IMR-90 (cell line): ENCODE data around the gene SEMA6C. TPM values are rescaled to one million over a fixed set of nuclear protein-coding genes. Genes with fewer than 3 reads are reported as not detected.

Experiments
- ATAC-seq: fragments of 200-7000 bp; cut with Tn5 transposase; 2 replicates; pipeline ENCODE4 v1.9.1; 2020; ENCODE audit warnings: low read depth, mild to moderate bottlenecking, moderate library complexity
- BruUV-seq: library from RNA; stranded (reverse); fragments of 400-500 nt; replicated peaks from 2 replicates; lab custom pipeline; 2021; lab: Mats Ljungman, UMichigan
- CTCF ChIA-PET: fragments of 300-600 bp; formaldehyde crosslinking; extraction: SDS; loops from one replicate; lab custom pipeline; 2021; ENCODE audit warnings: antibody characterized with exemption; lab: Yijun Ruan, JAX
- POLR2A ChIA-PET: fragments of 300-600 bp; sonication (Branson Sonifier 250); formaldehyde crosslinking; loops from one replicate; lab custom pipeline; 2022; ENCODE audit warnings: antibody characterized with exemption; ENCODE audit not compliant: unreplicated experiment; lab: Charles Lee
- DNase-seq: peaks from one replicate; pipeline ENCODE4 v3.0.0; 2013
- H2AFZ ChIP-seq: replicated peaks from 2 replicates; pipeline ENCODE3; 2013; ENCODE audit warnings: low read length, mild to moderate bottlenecking; ENCODE audit not compliant: poor library complexity
- H2AK5ac ChIP-seq: 2 replicates; pipeline ENCODE4 v1.6.1; 2013; ENCODE audit warnings: low read depth, low read length, inconsistent platforms
- H2AK9ac ChIP-seq: replicated peaks from 2 replicates; pipeline ENCODE3; 2013; ENCODE audit warnings: mild to moderate bottlenecking, low read depth, low read length, moderate library complexity; ENCODE audit not compliant: poor library complexity
- H2BK120ac ChIP-seq: 2 replicates; pipeline ENCODE4 v1.6.1; 2013; ENCODE audit warnings: low read depth, low read length, inconsistent platforms
- H2BK15ac ChIP-seq: 3 replicates; pipeline ENCODE4 v1.6.1; 2013; ENCODE audit warnings: low read depth, low read length, inconsistent platforms
- H2BK20ac ChIP-seq: 2 replicates; pipeline ENCODE4 v1.6.1; 2013; ENCODE audit warnings: low read depth, mild to moderate bottlenecking, inconsistent platforms, low read length, moderate library complexity
- H2BK5ac ChIP-seq: 2 replicates; pipeline ENCODE4 v1.6.1; 2013; ENCODE audit warnings: mild to moderate bottlenecking, low read depth, low read length, inconsistent platforms; ENCODE audit not compliant: poor library complexity, severe bottlenecking
- H3K14ac ChIP-seq: replicated peaks from 2 replicates; pipeline ENCODE4 v1.6.1; 2013; ENCODE audit warnings: low read depth, low read length, inconsistent platforms
- H3K18ac ChIP-seq: 2 replicates; pipeline ENCODE4 v1.6.1; 2013; ENCODE audit warnings: low read depth, low read length, control low read depth
- H3K23ac ChIP-seq: 2 replicates; pipeline ENCODE4 v1.6.1; 2013; ENCODE audit warnings: low read depth, low read length, inconsistent platforms
- H3K27ac ChIP-seq: 2 replicates; pipeline ENCODE4 v1.5.1; 2013; ENCODE audit warnings: mild to moderate bottlenecking, control low read depth, low read length; ENCODE audit not compliant: insufficient read depth
- H3K27me3 ChIP-seq: 2 replicates; pipeline ENCODE4 v1.6.1; 2013; ENCODE audit warnings: low read length; ENCODE audit not compliant: control insufficient read depth, insufficient read depth
- H3K36me3 ChIP-seq: 2 replicates; pipeline ENCODE4 v1.6.1; 2013; ENCODE audit warnings: low read length, mixed read lengths; ENCODE audit not compliant: control insufficient read depth, insufficient read depth
- H3K4ac ChIP-seq: 2 replicates; pipeline ENCODE4 v1.6.1; 2013; ENCODE audit warnings: low read depth, low read length, inconsistent platforms
- H3K4me1 ChIP-seq: 2 replicates; pipeline ENCODE4 v1.6.1; 2013; ENCODE audit warnings: low read length, mixed read lengths; ENCODE audit not compliant: control insufficient read depth, insufficient read depth
- H3K4me2 ChIP-seq: 2 replicates; pipeline ENCODE4 v1.6.1; 2013; ENCODE audit warnings: low read depth, mild to moderate bottlenecking, control low read depth, low read length, moderate library complexity
- H3K4me3 ChIP-seq: 2 replicates; pipeline ENCODE4 v1.5.1; 2013; ENCODE audit warnings: low read depth, mild to moderate bottlenecking, control low read depth, low read length, moderate library complexity; ENCODE audit not compliant: insufficient read depth
- H3K56ac ChIP-seq: 2 replicates; pipeline ENCODE4 v1.6.1; 2013; ENCODE audit warnings: low read length, inconsistent platforms; ENCODE audit not compliant: insufficient read depth; ENCODE audit errors: extremely low read depth
- H3K79me1 ChIP-seq, 2 experiments: 2 replicates each; pipeline ENCODE4 v1.6.1; 2013; ENCODE audit warnings: low read length in 2 of 2, inconsistent platforms in 1 of 2, low read depth in 1 of 2
- H3K9ac ChIP-seq: 2 replicates; pipeline ENCODE4 v1.6.1; 2013; ENCODE audit warnings: low read depth, low read length, control low read depth
- H3K9me1 ChIP-seq: 2 replicates; pipeline ENCODE4 v1.6.1; 2013; ENCODE audit warnings: low read length, inconsistent platforms; ENCODE audit not compliant: insufficient read depth
- H3K9me3 ChIP-seq: 2 replicates; pipeline ENCODE4 v1.6.1; 2013; ENCODE audit warnings: low read length; ENCODE audit not compliant: control insufficient read depth, insufficient read depth
- H4K20me1 ChIP-seq: 2 replicates; pipeline ENCODE4 v1.6.1; 2013; ENCODE audit warnings: low read length, inconsistent platforms; ENCODE audit not compliant: insufficient read depth
- H4K5ac ChIP-seq: 2 replicates; pipeline ENCODE4 v1.6.1; 2013; ENCODE audit warnings: mild to moderate bottlenecking, low read depth, low read length, control low read depth
- H4K8ac ChIP-seq, 2 experiments: 2 replicates each; pipeline ENCODE4 v1.6.1; 2013; ENCODE audit warnings: low read depth in 2 of 2, low read length in 2 of 2, control low read depth in 1 of 2, inconsistent platforms in 1 of 2
- H4K91ac ChIP-seq: 2 replicates; pipeline ENCODE4 v1.6.1; 2013; ENCODE audit warnings: low read depth, low read length, inconsistent platforms; ENCODE audit not compliant: insufficient read depth
- ELK1 ChIP-seq: fragments of 150-350 bp; IDR thresholded peaks from 2 replicates; pipeline ENCODE4 v1.6.1; 2016; ENCODE audit warnings: low read depth, mild to moderate bottlenecking, low read length, moderate library complexity, borderline replicate concordance
- MAZ ChIP-seq: IDR thresholded peaks from 2 replicates; pipeline ENCODE4 v1.6.1; 2012; ENCODE audit warnings: low read depth, mild to moderate bottlenecking, low read length, improper control_type of control experiment, moderate library complexity, borderline replicate concordance
- POLR2A ChIP-seq: IDR thresholded peaks from 2 replicates; pipeline ENCODE4 v1.6.1; 2012; ENCODE audit warnings: mild to moderate bottlenecking, low read depth, low read length
- RFX5 ChIP-seq: IDR thresholded peaks from 2 replicates; pipeline ENCODE4 v1.8.0; 2012; ENCODE audit warnings: low read depth, mild to moderate bottlenecking, low read length, moderate library complexity
- WGBS, 2 experiments: methylation state at CpG; one replicate each; pipeline versions ENCODE4 v1.1.5 to v1.1.7; 2013; ENCODE audit warnings: missing lambda C conversion rate in 2 of 2; ENCODE audit not compliant: insufficient read length in 1 of 2; ENCODE audit errors: extremely low coverage in 2 of 2; 5-methylcytosine and 5-hydroxymethylcytosine counted together
- dilution Hi-C: fragments of 300-500 bp; cut with HindIII; formaldehyde crosslinking; loops from one replicate; pipeline ENCODE4 v1.14.3; 2018; ENCODE audit warnings: low sequenced_read_pairs; ENCODE audit not compliant: unreplicated experiment
- in situ Hi-C: fragments of 300-500 bp; cut with MboI; formaldehyde crosslinking; loops from 3 replicates; pipeline ENCODE4 v1.14.3; 2019; ENCODE audit warnings: low sequenced_read_pairs, inconsistent platforms, mixed read lengths
- intact Hi-C: fragments of 100-400 bp; cut with micrococcal nuclease; formaldehyde crosslinking; loops from 2 replicates; pipeline ENCODE4 v1.10.0; 2022
- polyA plus RNA-seq, 3 experiments: library from polyadenylated mRNA; depleted of rRNA; stranded (reverse); fragments of >200 nt; gene quantifications; 2 replicates each; pipeline ENCODE4 v1.2.3, GENCODE V29; 2012; ENCODE audit warnings: low replicate concordance in 1 of 3
- total RNA-seq: library from RNA; depleted of rRNA; stranded (reverse); fragments of >200 nt; gene quantifications from 2 replicates; pipeline ENCODE4 v1.2.3, GENCODE V29; 2012
- TF ChIP-seq, protein P1 (sequence below): conservative IDR thresholded peaks from 2 replicates; pipeline ENCODE4 v1.5.1; 2012; ENCODE audit warnings: mild to moderate bottlenecking, low read depth, low read length, improper control_type of control experiment

The SEMA6C gene
- total and polyA plus RNA-seq, 2 of the 4 experiments (the other 2 are of a cell fraction), result 0.36 to 2.0 TPM

DNA sequence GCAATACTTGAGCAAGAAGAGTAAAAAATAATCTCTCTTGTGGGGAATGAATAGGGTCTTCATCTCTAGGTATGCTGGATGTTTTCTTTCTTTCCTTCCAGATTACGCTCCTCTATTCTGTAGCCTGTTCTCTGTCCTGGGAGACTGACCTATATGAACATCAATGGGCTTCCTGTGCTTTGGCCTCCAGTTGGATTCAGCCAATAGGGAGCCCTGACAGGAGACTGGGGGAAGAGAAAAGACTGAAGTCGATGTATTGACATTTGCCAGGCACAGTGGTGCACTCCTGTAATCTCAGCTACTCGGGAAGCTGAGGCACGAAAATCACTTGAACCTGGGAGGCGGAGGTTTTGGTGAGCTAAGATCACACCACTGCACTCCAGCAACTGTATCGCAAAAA lies 17.6 kb downstream of the SEMA6C start:
- Histone ChIP-seq H3K27me3 (peaks cover 9% of the 10 kb centered on the region), H3K36me3 (no peaks in the 10 kb centered on the region), H3K9me1 (no peaks in the 10 kb centered on the region), H3K9me3 (no peaks in the 10 kb centered on the region), H3K79me1 (no peaks in the 10 kb centered on the region), H3K4ac (no peak overlapping the region), H2BK5ac (no peak overlapping the region), H3K14ac (no peak overlapping the region), H3K4me3 (no peak overlapping the region), H4K5ac (no peak overlapping the region), H2AK9ac (no peak overlapping the region), H2BK15ac (no peak overlapping the region), H3K4me1 (no peaks in the 10 kb centered on the region), H3K56ac (no peak overlapping the region), H3K27ac (no peak overlapping the region), H4K8ac (no peak overlapping the region), H3K18ac (no peak overlapping the region), H4K91ac (no peak overlapping the region), H2AFZ (no peak overlapping the region), H2BK120ac (no peak overlapping the region), H3K4me2 (no peak overlapping the region), H3K23ac (no peak overlapping the region), H2AK5ac (no peak overlapping the region), H3K9ac (no peak overlapping the region), H2BK20ac (no peak overlapping the region), H4K20me1 (no peaks in the 10 kb centered on the region)
- dilution Hi-C loops, result no loop called here
- BruUV-seq, result no TSS peak
- no peak for ATAC-seq
- DNase-seq, result no peak
- TF ChIP-seq RFX5 (no peak), ELK1 (no peak), MAZ (no peak), POLR2A (no peak)
- TF ChIP-seq, protein P1, sequence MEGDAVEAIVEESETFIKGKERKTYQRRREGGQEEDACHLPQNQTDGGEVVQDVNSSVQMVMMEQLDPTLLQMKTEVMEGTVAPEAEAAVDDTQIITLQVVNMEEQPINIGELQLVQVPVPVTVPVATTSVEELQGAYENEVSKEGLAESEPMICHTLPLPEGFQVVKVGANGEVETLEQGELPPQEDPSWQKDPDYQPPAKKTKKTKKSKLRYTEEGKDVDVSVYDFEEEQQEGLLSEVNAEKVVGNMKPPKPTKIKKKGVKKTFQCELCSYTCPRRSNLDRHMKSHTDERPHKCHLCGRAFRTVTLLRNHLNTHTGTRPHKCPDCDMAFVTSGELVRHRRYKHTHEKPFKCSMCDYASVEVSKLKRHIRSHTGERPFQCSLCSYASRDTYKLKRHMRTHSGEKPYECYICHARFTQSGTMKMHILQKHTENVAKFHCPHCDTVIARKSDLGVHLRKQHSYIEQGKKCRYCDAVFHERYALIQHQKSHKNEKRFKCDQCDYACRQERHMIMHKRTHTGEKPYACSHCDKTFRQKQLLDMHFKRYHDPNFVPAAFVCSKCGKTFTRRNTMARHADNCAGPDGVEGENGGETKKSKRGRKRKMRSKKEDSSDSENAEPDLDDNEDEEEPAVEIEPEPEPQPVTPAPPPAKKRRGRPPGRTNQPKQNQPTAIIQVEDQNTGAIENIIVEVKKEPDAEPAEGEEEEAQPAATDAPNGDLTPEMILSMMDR, result no peak
- POLR2A ChIA-PET, result interaction anchor here (0.6 to 0.7 kb wide), 2 partner anchors 28 to 160 kb away, joined by 3 to 5 read pairs; no protein-coding TSS in a partner anchor
- intact Hi-C loops, result no loop called here
- in situ Hi-C loops, result no loop called here
- no CpG with 5 or more reads among the region's 6 CpGs for WGBS, 2 experiments
- CTCF ChIA-PET, result interaction anchor here (1.0 kb wide), 1 partner anchor 29 kb away, joined by 3 read pairs; no protein-coding TSS in a partner anchor
